ENCODE measurements around the gene RABGGTA.

The RABGGTA gene

DNA sequence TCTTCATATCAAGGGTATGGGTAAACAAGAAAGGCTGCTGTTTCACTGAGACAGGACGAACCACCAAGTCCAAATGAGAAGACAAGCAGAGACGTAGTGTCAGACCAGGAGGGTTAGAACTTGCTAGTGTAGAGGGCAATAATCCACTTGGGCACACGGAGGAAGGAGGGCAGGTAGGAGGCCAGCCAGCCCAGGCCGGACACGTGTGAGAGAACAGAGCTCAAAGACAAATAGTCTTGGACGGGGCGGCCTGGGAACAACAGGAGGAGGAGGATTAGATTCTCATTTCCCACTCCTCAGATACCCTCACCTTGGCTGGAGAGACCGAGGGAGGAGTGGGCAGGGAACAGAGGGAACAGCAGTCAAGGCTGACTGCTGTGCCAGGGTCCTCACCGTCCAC is 19.3 kb upstream of the RABGGTA start:
- H3K4me3 ChIP-seq (replicated peaks; ENCODE audit: insufficient read depth, low read length), result no peak overlapping the region
- H3K27me3 ChIP-seq (ENCODE audit: insufficient read depth, poor library complexity, severe bottlenecking), result no peaks in the 10 kb centered on the region
- no peak for TF ChIP-seq GABPA (IDR thresholded peaks at IDR 0.05; ENCODE audit: low read depth)
- TF ChIP-seq, protein P1, sequence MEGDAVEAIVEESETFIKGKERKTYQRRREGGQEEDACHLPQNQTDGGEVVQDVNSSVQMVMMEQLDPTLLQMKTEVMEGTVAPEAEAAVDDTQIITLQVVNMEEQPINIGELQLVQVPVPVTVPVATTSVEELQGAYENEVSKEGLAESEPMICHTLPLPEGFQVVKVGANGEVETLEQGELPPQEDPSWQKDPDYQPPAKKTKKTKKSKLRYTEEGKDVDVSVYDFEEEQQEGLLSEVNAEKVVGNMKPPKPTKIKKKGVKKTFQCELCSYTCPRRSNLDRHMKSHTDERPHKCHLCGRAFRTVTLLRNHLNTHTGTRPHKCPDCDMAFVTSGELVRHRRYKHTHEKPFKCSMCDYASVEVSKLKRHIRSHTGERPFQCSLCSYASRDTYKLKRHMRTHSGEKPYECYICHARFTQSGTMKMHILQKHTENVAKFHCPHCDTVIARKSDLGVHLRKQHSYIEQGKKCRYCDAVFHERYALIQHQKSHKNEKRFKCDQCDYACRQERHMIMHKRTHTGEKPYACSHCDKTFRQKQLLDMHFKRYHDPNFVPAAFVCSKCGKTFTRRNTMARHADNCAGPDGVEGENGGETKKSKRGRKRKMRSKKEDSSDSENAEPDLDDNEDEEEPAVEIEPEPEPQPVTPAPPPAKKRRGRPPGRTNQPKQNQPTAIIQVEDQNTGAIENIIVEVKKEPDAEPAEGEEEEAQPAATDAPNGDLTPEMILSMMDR (IDR thresholded peaks at IDR 0.05; ENCODE audit: insufficient read depth, low read length), result no peak
- no peak for TF ChIP-seq SPI1 (IDR thresholded peaks at IDR 0.05; ENCODE audit: borderline replicate concordance, low read depth)
- TF ChIP-seq, protein P2, sequence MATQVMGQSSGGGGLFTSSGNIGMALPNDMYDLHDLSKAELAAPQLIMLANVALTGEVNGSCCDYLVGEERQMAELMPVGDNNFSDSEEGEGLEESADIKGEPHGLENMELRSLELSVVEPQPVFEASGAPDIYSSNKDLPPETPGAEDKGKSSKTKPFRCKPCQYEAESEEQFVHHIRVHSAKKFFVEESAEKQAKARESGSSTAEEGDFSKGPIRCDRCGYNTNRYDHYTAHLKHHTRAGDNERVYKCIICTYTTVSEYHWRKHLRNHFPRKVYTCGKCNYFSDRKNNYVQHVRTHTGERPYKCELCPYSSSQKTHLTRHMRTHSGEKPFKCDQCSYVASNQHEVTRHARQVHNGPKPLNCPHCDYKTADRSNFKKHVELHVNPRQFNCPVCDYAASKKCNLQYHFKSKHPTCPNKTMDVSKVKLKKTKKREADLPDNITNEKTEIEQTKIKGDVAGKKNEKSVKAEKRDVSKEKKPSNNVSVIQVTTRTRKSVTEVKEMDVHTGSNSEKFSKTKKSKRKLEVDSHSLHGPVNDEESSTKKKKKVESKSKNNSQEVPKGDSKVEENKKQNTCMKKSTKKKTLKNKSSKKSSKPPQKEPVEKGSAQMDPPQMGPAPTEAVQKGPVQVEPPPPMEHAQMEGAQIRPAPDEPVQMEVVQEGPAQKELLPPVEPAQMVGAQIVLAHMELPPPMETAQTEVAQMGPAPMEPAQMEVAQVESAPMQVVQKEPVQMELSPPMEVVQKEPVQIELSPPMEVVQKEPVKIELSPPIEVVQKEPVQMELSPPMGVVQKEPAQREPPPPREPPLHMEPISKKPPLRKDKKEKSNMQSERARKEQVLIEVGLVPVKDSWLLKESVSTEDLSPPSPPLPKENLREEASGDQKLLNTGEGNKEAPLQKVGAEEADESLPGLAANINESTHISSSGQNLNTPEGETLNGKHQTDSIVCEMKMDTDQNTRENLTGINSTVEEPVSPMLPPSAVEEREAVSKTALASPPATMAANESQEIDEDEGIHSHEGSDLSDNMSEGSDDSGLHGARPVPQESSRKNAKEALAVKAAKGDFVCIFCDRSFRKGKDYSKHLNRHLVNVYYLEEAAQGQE (IDR thresholded peaks at IDR 0.05; ENCODE audit: insufficient replicate concordance, low read depth), result no peak
- TF ChIP-seq POLR2AphosphoS5 (IDR thresholded peaks at IDR 0.05; ENCODE audit: low read depth), result no peak
- DNase-seq (ENCODE audit: low read depth in 1 of 2, low spot score in 1 of 2), result no peak
- H3K27ac ChIP-seq (replicated peaks), result no peak overlapping the region

DNA sequence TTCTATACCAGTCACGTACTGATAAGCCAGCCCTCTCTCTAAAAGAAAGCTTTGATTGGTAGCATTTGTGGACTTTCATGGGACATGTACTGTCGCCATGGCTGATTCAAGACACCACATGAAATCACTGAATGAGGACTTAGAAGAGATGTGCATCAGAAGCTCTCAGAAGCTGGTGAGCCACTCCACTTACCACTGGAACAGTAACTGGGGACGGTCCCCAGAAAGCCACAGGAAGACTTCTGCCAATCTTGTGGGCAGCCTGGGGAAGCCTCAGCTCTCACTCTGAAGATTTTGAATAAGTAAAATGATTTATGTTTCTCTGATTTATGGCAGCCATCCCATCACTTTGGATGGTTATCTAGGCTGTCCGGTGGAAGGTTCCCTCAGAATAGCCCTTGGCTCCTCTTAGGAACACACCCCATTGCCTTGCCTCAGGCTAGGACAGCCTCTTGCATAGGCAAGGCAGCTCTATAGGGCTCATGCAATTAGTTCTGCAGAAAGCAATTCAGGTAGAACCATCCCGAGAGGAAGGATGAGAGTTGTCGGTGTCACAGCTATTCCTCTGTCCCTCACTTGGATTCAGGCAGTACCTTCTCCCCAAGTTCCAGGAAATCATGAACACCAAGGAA is 18.4 kb upstream of the RABGGTA start:
- TF ChIP-seq, protein P2 (IDR thresholded peaks at IDR 0.05; ENCODE audit: insufficient replicate concordance, low read depth), result no peak
- TF ChIP-seq SPI1 (IDR thresholded peaks at IDR 0.05; ENCODE audit: borderline replicate concordance, low read depth) (no peak), POLR2AphosphoS5 (IDR thresholded peaks at IDR 0.05; ENCODE audit: low read depth) (no peak), GABPA (IDR thresholded peaks at IDR 0.05; ENCODE audit: low read depth) (no peak)
- TF ChIP-seq, protein P1 (IDR thresholded peaks at IDR 0.05; ENCODE audit: insufficient read depth, low read length), result no peak

DNA sequence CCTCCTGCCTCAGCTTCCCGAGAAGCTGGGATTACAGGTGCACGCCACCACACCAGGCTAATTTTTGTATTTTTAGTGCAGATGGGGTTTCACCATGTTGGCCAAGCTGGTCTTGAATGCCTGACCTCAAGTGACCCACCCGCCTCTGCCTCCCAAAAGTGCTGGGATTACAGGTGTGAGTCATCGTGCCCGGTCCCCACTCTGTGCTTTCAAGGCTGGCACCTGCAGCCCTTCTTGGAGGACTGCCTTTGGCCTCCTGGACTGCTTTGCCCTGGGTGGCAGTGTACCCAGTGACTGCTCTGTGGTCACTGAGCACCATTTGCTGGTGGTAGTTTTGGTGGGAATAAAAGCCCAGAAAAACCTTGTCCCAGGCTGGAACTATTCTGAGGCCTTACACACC is 15.6 kb upstream of the RABGGTA start:
- no peak for DNase-seq (ENCODE audit: low read depth in 1 of 2, low spot score in 1 of 2)
- no peak overlapping the region for H3K27ac ChIP-seq (replicated peaks)
- TF ChIP-seq POLR2AphosphoS5 (IDR thresholded peaks at IDR 0.05; ENCODE audit: low read depth) (no peak), SPI1 (IDR thresholded peaks at IDR 0.05; ENCODE audit: borderline replicate concordance, low read depth) (no peak), GABPA (IDR thresholded peaks at IDR 0.05; ENCODE audit: low read depth) (no peak)
- TF ChIP-seq, protein P2 (IDR thresholded peaks at IDR 0.05; ENCODE audit: insufficient replicate concordance, low read depth), result no peak
- TF ChIP-seq, protein P1 (IDR thresholded peaks at IDR 0.05; ENCODE audit: insufficient read depth, low read length), result no peak
- H3K27me3 ChIP-seq (ENCODE audit: insufficient read depth, poor library complexity, severe bottlenecking), result no peaks in the 10 kb centered on the region
- no peak overlapping the region for H3K4me3 ChIP-seq (replicated peaks; ENCODE audit: insufficient read depth, low read length)

More for the DNA sequence above, 18.4 kb upstream of the RABGGTA start:
- DNase-seq (ENCODE audit: low read depth in 1 of 2, low spot score in 1 of 2), result no peak
- no peaks in the 10 kb centered on the region for H3K27me3 ChIP-seq (ENCODE audit: insufficient read depth, poor library complexity, severe bottlenecking)
- H3K27ac ChIP-seq (replicated peaks), result no peak overlapping the region
- no peak overlapping the region for H3K4me3 ChIP-seq (replicated peaks; ENCODE audit: insufficient read depth, low read length)
